ENCODE measurements around the gene FAM120A.

- TF ChIP-seq, protein P1, sequence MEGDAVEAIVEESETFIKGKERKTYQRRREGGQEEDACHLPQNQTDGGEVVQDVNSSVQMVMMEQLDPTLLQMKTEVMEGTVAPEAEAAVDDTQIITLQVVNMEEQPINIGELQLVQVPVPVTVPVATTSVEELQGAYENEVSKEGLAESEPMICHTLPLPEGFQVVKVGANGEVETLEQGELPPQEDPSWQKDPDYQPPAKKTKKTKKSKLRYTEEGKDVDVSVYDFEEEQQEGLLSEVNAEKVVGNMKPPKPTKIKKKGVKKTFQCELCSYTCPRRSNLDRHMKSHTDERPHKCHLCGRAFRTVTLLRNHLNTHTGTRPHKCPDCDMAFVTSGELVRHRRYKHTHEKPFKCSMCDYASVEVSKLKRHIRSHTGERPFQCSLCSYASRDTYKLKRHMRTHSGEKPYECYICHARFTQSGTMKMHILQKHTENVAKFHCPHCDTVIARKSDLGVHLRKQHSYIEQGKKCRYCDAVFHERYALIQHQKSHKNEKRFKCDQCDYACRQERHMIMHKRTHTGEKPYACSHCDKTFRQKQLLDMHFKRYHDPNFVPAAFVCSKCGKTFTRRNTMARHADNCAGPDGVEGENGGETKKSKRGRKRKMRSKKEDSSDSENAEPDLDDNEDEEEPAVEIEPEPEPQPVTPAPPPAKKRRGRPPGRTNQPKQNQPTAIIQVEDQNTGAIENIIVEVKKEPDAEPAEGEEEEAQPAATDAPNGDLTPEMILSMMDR (IDR thresholded peaks at IDR 0.05) = peak in 2 of 3 donors; percentile 11 to 46
- TF ChIP-seq POLR2A (IDR thresholded peaks at IDR 0.05) (no peak), EP300 (IDR thresholded peaks at IDR 0.05) (no peak)
Measured at GRCh38 chr9:93451849-93452709, 594 bp downstream of the FAM120A start.
